GM18508 (cell line): Measurements from ENCODE around the gene ELANE.
"Not testable (repeated sequence)": the region's sequence is repeated elsewhere in the genome, so short reads cannot be mapped to it uniquely, and the experiment has no call there.

ENCODE experiments used
- ATAC-seq: cut with Tn5 transposase; IDR thresholded peaks from one replicate; pipeline ENCODE4 v1.9.1; 2021; ENCODE audit warnings: moderate number of reproducible peaks; ENCODE audit not compliant: insufficient read depth, unreplicated experiment

Gene ELANE

DNA sequence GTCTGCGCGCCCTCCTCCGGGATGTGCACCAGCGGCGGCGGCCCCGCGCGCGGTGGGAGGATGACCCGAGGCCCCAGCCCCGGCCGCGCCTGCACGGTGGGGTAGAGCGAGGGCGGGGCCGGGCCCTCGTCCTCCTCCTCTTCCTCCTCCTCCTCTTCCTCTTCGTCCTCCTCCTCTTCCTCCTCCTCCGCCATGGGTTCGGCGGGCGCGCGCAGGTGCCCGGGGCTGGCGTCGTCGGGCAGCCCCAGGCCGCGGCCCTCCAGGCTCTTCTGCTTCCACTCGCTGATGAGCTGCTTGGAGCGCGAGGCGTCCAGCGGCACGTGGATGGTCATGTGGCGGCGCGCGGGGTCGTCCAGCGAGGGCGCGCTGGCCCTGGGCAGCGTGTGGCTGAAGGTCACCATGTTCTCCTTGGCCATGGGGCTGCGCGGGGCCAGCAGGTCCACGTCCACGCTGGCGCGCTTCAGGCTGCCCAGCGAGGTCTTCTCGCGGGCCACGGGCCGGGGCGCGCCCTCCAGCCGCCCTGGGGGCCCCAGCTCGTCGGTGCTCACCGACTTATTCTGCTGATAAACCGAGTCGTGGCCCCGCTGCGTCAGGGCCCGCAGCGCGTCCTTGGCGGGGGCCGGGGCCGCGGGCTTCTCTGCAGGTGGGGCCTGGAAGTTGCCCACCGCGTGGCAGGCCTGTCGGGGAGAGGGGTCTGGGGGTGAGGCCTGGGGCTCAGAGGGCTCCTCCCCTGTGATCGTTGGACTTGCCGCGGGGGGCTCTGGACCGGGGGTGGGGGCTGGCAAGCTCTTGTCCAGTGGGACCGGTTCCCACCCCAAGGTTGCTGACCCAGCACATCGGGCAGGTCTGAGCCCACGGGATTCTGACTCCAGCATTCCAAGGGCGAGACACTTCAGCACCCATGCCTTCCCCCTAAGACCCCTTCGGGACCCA lies 38.6 kb upstream of the ELANE start:
- ATAC-seq, result no peak

DNA sequence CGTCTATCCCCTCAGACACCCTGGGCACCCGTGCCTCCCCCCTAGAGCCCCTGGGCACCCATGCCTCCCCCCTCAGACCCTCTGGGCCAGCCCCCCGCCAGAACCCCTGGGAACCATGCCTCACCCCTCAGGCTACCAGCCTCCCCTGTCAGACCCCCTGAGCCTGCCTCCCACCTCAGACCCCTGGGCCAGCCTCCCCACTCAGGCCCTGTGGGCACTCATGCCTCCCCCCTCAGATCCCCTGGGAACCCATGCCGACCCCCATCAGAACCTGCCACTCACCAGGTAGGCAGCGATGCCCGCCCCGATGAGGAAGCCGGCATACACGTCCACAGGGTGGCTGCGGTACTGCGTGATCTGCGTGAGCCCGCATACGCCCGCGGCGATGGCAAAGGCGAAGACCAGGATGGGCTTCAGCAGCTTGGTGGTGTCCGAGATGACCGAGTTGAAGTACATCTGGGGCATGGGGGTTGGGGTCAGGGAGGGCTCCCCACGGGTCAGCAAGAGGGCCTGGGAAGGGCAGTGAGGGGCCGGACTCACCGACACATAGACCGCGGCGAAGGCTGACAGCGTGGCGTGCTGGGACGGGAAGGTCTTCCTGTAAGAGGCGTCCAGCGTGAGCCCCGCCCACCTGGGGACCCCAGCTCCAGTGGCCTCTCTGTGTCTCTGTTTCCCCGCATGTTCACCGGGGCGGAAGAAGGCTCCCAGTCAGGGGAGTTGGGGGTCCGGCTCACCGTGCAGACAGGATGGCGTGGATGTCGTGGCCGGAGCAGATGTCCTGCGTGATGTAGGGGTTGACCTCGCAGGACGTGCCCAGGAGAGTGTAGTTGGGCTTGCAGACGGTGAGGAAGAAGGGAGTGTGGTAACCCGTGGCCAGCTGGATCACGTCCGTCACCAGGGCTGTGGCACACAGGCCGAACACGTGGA lies 37.7 kb upstream of the ELANE start:
- ATAC-seq, result no peak

DNA sequence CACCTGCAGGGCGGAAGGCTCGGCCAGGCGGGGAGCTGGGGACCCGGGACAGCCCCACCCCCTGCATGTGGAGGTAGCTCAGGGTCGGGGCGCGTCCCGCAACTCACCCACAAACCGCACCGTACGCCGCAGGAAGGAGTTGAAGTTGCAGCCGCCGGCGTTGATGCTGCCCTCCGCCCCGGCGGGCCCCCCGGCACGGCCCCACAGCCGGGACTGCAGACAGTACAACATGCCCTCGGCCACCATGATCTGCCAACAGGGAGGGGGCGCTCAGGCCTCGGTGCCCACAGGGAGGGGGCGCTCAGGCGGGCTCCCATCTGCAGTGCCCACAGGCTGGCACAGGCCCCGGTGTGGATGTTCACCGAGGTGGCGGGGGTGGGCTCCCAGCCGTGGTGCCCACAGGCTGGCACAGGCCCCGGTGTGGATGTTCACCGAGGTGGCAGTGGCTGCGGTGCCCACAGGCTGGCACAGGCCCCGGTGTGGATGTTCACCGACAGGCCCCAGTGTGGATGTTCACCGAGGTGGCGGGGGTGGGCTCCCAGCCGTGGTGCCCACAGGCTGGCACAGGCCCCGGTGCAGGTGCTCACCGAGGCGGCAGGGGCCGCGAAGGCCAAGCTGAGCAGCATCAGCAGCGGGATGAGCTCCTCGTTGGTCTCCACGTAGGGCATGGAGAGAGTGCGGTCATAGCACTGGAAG lies 36.9 kb upstream of the ELANE start:
- no peak for ATAC-seq

DNA sequence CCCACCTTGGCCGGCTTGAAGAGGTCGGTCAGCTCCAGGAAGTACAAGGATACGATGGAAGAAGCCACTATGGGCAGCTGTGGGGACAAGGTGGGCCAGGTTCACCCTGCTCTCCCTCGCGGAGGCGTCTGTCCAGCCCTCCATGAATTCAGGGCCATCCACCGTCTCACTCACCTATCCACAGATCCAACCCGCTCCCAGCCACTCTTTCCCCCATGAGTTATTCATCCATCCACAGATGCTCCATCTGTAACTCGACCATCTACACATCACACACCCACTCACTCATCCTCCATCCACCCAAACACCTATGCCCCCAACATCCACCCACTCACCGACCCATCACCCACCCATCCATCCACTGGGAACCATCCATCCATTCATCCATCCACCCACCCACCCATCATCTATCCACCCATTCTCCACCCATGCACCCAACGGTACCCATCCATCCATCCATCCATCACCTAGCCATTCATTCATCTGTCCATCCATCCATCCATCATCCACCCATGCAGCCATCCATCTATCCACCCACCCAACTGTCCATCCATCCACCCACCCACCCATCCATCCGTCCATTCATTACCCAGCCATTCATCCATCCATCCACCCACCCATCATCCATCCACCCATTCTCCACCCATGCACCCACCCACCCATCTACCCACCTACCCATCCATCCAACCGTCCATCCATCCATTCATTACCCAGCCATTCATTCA lies 36.2 kb upstream of the ELANE start:
- no peak for ATAC-seq

DNA sequence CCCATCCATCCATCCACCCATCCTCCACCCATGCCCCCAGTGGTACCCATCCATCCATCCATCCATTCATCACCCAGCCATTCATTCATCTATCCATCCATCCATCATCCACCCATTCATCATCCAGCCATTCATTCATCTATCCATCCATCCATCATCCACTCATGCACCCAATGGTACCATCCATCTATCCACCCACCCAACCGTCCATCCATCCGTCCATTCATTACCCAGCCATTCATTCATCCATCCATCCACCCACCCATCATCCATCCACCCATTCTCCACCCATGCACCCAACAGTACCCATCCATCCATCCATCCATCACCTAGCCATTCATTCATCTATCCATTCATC lies 35.6 kb upstream of the ELANE start:
- no peak for ATAC-seq

DNA sequence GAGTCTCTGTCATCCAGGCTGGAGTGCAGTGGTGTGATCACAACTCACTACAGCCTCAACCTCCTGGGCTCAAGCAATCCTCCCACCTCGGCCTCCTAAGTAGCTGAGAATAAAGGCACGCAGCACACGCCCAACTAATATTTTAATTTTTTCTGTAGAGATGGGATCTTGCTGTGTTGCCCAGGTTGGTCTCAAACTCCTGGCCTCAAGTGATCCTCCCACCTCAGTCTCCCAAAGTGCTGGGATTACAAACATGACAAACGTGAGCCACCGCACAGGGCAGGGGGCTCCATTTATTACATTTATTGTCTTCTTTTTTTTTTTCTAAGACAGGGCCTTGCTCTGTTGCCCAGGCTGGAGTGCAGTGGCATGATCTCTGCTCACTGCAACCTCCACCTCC lies 31.9 kb upstream of the ELANE start:
- ATAC-seq, result not testable (repeated sequence)

DNA sequence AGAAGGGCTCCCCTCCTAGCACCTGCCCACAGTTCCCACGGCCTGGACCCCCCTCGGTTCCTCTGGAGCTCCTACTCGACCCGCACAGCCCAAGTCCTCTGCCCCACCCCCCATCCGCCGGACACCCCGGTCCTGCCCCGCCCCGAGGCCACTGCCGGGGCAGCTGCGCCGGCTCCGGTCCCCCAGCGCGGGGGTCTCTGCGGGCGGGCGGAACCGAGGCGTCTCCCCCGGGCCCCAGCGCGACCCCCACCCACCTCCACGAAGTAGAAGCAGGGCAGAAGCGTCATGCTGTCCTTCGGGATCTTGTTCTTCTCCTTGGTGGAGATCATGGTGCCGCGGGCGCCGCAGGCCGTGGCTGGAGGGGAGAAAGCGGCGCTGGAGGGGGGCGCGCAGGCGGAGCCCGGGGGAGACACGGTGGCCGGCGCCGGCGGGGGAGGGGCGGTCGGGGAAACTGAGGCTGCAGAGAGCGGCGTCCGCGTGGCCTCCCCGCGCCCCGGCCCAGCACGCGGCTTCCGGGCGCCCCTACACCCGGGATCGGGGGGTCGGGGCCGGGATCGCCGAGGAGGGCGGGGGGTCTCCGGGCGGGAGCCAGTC lies 30.8 kb upstream of the ELANE start:
- no peak for ATAC-seq

DNA sequence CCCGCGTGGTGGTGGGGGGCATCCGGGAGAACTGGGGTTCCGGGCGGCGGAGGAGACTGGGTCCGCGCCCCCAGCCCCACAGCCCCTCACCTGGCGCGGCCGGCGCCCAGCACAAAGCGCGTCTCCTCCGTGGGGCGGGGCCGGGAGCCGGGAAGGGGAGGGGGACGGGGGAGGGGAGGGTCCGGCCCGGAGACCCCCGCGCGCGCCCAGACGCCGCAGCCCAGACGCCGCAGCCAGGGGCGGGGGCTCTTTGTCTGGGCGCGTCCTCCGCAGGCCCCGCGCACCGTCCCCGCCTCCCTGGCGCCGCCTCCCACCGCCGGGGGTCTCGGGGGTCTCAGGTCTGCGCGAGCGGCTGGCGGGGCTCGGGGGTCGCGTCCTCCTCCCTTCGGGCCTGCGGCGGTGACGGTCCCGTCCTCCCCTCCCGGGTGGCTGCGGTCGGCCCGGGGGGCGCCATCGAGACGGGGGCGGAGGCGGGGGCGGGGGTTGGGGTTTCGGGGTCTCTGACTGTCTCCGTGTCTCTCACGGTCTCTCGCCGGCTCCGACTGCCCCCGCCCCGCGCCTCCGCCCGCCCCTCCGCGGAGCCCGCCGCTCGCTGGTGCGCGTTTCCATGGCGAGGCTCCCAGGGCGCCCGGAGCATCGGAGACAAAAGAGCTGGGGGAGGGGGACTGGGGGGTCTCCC lies 30.1 kb upstream of the ELANE start, which contains the start of gene PLPPR3:
Gene PLPPR3, minus strand, starts transcription at position 131 of the 679 bp plus-strand sequence. CDS start 396 bp downstream, outside the sequence.
- no peak for ATAC-seq

DNA sequence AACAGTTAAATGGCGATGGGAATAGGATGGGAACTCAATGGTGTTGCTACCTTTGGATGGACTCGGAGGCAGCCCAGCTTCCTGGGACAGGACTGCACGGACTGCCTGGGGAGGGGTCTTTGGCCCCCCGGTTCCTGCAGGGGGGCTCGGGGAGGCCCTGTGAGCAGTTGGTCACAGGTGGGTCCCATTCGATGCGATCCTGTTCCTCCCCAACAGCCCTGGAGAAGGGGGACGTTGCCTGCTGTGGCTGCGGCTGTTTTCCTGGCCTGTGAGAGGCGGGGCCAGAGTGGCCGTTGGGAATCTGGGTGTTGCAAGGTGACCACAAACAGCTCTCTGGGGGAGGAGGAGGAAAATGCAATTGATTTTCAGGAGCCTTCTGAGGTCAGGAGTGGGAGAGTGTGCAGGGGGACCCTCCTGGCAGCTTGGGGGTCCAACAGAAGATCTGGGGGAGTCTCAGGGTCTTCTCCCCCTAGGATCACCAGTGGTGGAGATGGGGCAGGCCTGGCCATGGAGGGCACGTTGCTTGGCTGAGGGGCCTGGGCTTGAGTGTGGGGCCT lies 28.5 kb upstream of the ELANE start:
- no peak for ATAC-seq

DNA sequence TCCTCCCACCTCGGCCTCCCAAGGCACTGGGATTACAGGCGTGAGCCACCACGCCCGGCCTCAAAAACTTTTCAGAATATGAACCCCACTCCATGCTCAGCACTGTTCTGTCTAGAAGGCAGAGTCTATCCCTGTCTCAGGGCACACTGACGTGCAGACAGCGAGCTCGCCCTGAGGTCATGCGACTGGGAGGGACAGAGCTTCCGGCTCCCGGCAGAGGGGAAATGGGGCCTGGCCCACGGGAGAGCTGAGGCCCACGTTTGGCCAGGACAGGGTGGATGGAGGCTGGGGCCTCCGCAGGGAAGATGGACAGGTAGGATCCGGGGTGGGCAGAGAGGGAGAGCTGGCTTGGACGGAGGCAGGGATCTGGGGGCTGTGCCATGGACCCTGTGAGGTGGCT lies 27.2 kb upstream of the ELANE start:
- ATAC-seq, result no peak

DNA sequence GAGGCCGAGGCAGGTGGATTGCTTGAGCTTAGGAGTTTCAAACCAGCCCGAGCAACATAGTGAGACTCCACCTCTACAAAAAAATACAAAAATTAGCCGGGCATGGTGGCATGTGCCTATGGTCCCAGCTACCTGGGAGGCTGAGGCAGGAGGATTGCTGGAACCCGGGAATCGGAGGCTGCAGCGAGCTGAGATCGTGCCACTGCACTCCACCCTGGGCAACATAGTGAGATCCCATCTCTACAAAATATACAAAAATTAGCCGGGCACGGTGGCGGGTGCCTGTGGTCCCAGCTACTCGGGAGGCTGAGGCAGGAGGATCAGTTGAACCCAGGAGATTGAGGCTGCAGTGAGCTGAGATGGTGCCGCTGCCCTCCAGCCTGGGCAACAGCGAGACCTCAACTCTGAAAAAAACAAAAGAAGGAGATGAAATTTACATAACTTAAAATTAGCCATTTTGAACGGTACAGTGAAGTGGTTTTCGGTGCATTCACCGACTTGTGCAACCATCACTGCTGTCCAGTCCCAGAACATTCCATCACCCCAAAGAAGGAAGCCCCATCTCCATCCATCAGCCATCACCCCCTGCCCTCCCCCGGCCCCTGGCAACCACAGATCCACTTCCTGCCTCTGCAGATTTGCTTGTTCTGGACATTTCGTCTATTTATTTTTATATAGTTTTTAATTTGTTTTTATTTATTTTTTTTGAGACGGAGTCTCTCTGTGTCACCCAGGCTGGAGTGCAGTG lies 26.0 kb upstream of the ELANE start:
- no peak for ATAC-seq

DNA sequence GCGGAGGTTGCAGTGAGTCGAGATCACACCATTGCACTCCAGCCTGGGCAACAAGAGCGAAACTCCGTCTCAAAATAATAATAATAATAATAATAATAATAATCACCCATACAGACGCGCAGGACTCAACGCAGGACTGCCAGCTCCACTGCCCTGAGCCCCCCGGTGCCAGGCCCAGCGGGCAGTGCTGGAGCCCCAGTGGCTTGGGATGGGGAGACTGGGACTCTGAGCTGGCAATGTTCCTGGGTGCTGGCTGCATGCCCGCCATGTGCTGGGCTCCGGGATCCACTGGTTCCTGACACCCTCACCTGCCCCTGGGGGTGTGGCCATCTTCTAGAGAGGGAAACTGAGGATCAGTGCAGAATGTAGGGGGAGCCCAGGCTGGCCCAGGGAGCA lies 24.8 kb upstream of the ELANE start:
- ATAC-seq, result no peak

DNA sequence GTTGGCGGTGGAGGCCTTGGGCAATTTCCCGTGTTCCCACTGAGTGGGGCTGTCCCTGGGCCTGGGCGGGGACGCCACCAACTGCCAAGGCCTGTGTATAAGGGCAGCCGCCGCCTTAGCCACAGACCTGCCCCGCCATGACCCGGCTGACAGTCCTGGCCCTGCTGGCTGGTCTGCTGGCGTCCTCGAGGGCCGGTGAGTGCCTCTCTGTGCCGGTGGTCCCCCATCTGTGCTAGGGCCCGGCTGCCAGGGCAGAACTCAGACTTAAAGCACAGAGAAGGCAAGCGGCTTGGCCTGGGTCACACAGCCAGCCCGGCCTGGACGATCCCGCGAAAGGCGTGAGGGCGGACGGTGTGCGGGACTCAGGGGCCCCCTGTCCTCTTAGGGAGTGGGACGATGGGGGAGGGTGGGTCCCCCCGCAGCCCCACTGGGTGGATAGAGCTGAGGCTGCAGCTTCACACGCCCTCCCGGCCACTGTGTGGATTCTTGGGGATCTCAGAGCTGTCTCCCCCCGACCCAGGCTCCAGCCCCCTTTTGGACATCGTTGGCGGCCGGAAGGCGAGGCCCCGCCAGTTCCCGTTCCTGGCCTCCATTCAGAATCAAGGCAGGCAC lies 24.3 kb upstream of the ELANE start, which contains the start of gene AZU1:
Gene AZU1, plus strand, starts transcription at position 128 of the 612 bp plus-strand sequence. Its CDS starts 10 bp downstream, at position 138.
- no peak for ATAC-seq

DNA sequence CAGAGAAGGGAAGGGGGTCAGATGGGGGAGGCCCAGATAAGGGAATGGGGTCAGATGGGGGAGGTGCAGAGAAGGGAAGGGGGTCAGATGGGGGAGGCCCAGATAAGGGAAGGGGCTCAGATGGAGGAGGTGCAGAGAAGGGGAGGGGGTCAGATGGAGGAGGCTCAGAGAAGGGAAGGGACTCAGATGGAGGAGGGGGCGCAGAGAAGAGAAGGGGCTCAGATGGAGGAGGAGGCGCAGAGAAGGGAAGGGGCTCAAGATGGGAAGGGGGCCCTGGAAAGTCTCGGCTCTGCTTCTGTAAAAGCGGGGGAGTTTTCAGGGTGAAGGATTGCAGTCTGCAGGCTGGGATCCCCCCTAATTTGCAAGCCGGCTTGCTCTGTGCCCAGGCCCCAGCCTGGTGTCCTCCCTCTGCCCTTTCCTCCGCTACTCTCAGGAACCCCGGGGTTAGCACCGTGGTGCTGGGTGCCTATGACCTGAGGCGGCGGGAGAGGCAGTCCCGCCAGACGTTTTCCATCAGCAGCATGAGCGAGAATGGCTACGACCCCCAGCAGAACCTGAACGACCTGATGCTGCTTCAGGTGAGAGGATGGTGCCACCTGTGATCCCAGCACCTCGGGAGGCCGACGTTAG lies 22.9 kb upstream of the ELANE start:
- ATAC-seq, result no peak

DNA sequence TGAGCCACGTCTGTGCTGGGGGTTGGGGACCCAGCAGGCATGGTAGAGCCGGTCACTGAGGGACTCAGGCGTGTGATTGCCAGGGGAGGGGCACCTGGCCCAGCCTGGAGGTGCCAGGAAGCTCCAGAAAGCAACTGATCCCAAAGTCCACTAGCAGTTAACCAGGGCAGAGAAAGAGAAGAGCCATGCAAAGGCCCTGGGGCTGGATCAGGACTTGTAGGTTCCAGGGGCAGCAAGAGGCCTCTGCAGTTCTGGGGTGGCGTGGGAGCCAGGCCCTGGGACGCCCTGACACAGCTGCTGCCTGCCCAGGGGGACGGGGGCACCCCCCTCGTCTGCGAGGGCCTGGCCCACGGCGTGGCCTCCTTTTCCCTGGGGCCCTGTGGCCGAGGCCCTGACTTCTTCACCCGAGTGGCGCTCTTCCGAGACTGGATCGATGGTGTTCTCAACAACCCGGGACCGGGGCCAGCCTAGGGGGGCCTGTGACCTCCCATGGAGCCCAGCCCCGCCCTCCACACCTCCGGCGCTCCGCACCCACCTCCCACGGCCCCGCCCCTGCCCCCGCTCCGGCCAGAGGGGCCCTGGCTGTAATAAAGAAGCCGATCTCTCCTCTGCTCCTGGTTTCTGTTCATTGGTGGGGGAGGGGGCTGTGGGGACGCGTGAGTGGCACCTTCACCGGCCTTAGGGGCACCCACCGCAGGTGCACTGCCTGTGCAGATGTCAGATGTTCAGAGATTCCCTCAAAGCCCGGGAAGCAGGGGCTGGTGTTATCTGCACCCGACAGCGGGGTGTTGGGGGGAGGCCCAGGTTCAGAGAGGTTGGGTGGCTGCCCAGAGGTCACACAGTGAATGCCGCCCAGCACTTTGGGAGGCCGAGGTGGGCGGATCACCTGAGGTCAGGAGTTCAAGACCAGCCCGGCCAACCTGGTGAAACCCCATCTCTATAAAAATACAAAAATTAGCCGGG lies 20.4 kb upstream of the ELANE start:
- no peak for ATAC-seq

DNA sequence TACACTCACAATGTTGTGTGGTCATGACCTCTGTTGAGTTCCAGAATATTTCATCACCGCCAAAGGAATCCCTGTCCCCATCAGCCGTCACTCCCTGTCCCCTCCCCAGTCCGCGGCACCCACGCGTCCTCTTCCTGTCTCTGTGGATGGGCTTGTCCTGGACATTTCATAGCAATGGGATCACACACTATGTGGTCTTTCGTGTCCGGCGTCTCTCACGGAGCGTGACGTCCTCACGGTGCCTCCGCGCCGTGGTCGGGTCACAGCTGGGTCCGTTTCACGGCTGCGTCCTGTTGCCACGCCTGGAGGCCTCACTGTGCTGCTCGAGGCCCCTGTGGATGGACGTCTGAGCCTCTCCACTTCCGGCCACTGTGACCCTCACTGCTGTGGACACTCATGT lies 17.9 kb upstream of the ELANE start:
- no peak for ATAC-seq
